Stimulated activated CD8-positive, alpha-beta memory T cell treated with anti-CD3 and anti-CD28 coated beads, Interleukin-12 subunit alpha, Interleukin-12 subunit beta, amount 100 ng/mL, for 24 hours (primary cell): ENCODE measurements around the gene BLCAP.
"Not testable (repeated sequence)": the region's sequence is repeated elsewhere in the genome, so short reads cannot be mapped to it uniquely, and the experiment has no call there.

Source experiments
- DNase-seq: peaks from one replicate; pipeline ENCODE4 v3.0.0-alpha.2; 2020; ENCODE audit errors: extremely low read depth

The BLCAP gene

DNA sequence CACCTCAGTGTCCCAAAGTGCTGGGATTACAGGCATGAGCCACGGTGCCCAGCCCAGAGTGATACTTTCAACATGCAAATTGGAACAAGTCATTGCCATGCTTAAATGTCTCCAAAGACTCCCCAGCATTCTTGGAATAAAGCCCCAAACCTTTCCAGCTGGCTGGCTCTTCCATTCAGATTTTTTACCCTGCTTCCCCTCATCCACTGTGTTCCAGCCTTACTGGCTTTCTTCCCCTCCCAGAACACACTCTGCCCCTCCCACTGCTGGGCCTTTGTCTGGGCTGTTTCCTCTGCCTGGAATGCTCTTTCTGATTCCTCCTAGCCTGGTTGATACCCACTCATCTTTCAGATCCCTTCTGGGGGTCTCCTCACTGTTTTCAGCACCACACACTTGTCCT is 46.8 kb downstream of the BLCAP start:
- no peak for DNase-seq

DNA sequence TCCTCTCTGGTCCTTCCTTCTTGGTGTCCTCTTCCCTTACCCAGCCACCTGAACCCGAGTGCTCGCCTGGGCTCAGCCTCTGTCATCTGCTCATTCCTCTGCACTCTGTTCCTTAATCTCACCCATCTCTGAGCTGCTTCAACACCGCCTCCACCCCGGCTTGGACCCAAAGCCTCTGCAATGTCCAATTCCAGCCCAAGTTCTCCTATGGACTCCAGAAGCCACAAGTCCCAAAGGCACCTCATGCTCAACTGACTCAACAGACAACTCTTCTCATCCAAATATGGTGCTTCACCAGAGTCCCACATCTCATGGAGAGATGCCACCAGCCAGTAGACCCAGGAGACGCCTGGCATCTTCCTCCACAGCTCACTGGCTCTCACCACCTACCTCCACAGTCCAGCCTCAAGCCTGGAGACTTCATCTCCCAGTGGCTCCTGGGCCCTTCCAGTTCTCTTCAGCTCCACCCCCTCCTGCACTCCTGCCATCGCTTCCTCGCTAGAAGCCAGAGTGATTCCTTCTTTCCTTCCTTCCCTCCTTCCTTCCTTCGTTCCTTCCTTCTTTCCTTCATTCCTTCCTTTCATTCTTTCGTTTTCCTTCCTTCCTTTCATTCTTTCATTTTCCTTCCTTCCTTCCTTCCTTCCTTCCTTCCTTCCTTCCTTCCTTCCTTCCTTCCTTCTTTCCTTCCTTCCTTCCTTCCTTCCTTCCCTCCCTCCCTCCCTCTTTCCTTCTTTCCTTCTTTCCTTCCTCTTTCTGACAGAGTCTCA is 47.6 kb downstream of the BLCAP start:
- DNase-seq = no peak

DNA sequence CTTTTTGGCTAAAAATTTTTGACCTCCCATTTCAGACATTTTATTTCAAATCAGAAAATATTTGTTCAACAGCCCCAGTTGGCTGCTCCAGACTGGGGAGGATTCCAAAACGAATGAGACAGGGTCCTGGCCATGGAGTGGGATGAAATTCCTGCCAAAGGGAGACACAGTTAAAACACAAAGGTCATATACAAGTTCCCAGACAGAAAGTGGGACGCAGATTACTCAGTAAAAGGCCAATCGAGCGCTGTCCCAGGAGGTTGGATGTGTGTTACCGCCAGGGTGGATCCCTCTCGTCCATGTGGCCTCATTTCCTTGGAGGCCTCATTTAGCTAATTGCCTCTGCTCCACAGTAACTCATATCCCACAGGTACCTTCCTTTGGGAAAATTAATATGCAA is 48.4 kb downstream of the BLCAP start:
- DNase-seq = no peak

DNA sequence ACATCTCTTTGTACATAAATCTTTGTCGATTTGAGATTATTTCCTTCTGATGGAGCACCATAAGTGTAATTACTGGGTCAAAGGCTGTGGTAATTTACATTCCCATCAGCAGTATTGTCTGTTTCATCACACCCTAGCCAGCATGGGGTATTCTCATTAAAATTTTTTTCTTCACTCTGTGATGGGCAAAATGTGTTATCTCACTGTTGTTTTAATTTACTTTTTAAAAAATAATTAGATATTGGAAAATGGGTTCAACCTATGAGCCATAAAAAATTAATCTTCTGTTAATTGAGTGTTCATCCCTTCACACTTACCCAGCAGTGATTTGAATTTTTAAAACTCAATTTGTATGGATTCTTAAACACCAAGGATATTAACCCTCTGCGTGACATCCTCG is 50.6 kb downstream of the BLCAP start:
- DNase-seq = no peak

GRCh38 chr20:37475252-37475651 is 52.4 kb downstream of the BLCAP start:
- DNase-seq = no peak

GRCh38 chr20:37474386-37474785 is 53.3 kb downstream of the BLCAP start:
- DNase-seq = no peak

GRCh38 chr20:37473249-37474000 is 54.3 kb downstream of the BLCAP start:
- no peak for DNase-seq

- not testable (repeated sequence) for DNase-seq
Measured at GRCh38 chr20:37472435-37472834, 55.2 kb downstream of the BLCAP start.

- no peak for DNase-seq
Measured at GRCh38 chr20:37471741-37472235, 55.9 kb downstream of the BLCAP start.

DNA sequence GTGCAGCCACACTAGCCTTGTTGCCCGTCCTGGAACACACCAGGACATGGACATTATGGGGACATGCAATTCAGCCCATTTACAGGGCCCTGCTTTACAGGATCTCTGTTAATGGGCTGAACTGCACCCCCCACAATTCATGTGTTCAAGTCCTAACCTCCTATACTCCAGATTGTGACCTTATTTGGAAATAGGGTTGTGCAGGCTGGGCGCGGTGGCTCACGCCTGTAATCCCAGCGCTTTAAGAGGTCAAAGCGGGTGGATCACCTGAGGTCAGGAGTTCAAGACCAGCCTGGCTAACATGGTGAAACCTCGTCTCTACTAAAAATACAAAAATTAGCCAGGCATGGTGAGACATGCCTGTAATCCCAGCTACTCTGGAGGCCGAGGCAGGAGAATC is 57.5 kb downstream of the BLCAP start:
- DNase-seq = not testable (repeated sequence)

DNA sequence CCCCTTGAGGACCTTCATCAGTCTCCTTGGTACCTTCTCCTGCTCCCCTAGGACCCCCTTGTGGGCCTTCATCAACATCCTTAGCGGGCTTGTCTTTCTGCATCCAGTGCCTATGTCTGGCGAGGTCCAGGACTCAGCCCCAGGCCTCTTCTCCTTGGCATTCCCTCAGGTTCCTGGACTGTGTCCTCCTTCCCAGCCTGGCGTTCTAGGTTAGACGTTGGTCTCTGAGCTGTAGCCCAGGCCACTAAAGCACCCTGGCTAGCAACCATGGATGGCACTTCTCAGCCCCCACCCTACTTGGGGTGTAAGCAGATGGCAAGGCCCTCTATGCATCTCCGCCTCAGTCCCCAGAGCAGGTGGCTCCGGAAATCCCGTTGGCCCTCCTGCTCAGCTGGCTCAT is 58.1 kb downstream of the BLCAP start:
- no peak for DNase-seq

- no peak for DNase-seq
Measured at GRCh38 chr20:37468886-37469285, 58.8 kb downstream of the BLCAP start.
